GM18868 (cell line): ENCODE results near the gene RABEP2.

Experiments used
- ATAC-seq: cut with Tn5 transposase; IDR thresholded peaks from one replicate; pipeline ENCODE4 v1.9.1; 2021; ENCODE audit warnings: mild to moderate bottlenecking, moderate library complexity; ENCODE audit not compliant: unreplicated experiment

RABEP2 gene

DNA sequence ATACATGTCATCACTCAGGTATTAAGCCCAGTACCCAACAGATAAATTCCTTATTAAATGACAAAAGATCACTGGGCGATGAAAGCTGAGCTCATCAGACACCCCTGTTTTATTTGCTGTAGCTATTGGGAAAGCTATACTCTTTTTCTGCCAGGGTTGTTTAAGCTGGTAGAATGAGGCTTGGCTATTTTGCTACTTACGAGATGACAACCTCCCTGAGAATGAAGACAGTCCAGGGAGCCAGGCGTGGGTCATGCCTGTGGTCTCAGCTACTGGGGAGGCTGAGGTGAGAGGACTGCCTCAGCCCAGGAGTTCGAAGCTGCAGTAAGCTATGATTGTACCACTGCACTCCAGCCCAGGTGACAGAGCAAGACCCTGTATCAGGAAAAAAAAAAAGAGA, 65.7 kb downstream of the RABEP2 start:
- no peak for ATAC-seq

DNA sequence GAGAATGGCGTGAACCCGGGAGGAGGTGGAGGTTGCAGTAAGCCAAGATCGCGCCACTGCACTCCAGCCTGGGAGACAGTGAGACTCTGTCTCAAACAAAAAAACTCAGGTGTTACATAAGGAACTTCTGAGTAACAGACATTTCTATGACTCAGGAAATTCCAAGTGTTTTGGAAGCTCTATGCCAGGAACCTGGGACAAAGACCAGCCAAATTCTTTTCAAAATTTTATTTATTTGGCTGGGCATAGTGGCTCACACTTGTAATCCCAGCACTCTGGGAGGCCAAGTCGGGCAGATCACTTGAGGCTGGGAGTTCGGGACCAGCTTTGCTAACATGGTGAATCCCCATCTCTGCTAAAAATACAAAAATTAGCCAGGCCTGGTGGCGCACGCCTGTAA, 66.6 kb downstream of the RABEP2 start:
- no peak for ATAC-seq
